ACC112 (cell line): ENCODE data around the gene EVC2.

Experiments used
- H2AFZ ChIP-seq: fragments of 200-600 bp; sonication (generic); one replicate; pipeline ENCODE4 v1.6.0; 2017; ENCODE audit warnings: antibody characterized with exemption, low read length; ENCODE audit not compliant: unreplicated experiment
- H3K27ac ChIP-seq: fragments of 200-600 bp; sonication (generic); 2 replicates; pipeline ENCODE4 v1.5.1; 2014; ENCODE audit warnings: low read depth, mild to moderate bottlenecking, antibody characterized with exemption, low read length, moderate library complexity
- H3K27me3 ChIP-seq: fragments of 200-600 bp; sonication (generic); 2 replicates; pipeline ENCODE4 v1.6.1; 2014; ENCODE audit warnings: mild to moderate bottlenecking, antibody characterized with exemption, low read length, moderate library complexity, mixed read lengths; ENCODE audit not compliant: insufficient read depth
- H3K36me3 ChIP-seq: fragments of 200-600 bp; sonication (generic); 2 replicates; pipeline ENCODE4 v1.6.1; 2016; ENCODE audit warnings: mild to moderate bottlenecking, antibody characterized with exemption, low read length, moderate library complexity, mixed read lengths; ENCODE audit not compliant: insufficient read depth
- H3K4me1 ChIP-seq: fragments of 200-600 bp; sonication (generic); one replicate; pipeline ENCODE4 v1.6.1; 2016; ENCODE audit warnings: low read length, mixed read lengths; ENCODE audit not compliant: insufficient read depth, unreplicated experiment, control insufficient read depth
- H3K4me3 ChIP-seq: fragments of 200-600 bp; sonication (generic); 2 replicates; pipeline ENCODE4 v1.5.1; 2014; ENCODE audit warnings: mild to moderate bottlenecking, low read depth, low read length
- H3K79me2 ChIP-seq: fragments of 200-600 bp; sonication (generic); one replicate; pipeline ENCODE4 v1.6.0; 2016; ENCODE audit warnings: low read length; ENCODE audit not compliant: control insufficient read depth, unreplicated experiment, insufficient read depth

Gene EVC2

DNA sequence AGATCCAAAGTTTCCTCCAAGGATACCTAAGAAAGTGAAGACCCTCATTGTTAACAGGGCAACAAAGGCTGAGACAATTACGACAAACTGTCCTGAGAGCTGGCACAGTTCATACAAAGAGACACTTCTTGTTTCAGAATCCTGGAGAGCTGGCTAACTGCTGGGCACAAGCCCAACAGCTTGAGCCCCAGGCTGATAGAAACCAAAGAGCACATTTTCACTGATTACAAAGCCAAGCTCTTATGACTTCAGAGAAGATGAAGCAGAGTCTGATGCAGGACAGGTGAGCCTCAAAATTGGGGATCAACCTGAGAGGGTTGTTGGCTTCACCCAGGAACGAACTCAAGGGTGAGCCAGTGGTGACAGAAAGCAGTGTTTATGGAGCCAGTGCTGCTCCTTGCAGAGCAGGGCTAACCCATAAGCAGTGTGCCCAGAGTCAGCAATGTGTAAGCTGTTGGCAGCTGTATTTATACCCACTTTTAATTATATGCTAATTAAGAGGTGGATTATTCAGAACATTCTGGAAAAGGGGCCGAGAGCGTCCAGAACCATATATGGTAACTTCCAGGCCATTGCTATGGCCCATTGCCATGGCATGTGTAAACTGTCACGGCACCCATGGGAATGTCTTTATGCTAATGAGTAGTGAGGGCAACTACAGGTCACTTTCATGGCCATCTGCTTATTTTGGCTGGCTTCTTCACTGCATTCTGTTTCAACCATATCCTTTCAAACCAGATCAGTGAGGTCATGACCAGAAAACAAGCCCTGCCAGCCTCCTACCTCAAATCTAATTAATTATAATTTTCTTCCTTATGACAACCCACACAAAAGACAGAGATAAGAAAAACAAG lies 183.7 kb downstream of the EVC2 start:
- Histone ChIP-seq H2AFZ (no peak overlapping the region), H3K4me3 (no peak overlapping the region), H3K27me3 (no peaks in the 10 kb centered on the region), H3K79me2 (no peaks in the 10 kb centered on the region), H3K27ac (no peak overlapping the region), H3K36me3 (no peaks in the 10 kb centered on the region), H3K4me1 (no peaks in the 10 kb centered on the region)

DNA sequence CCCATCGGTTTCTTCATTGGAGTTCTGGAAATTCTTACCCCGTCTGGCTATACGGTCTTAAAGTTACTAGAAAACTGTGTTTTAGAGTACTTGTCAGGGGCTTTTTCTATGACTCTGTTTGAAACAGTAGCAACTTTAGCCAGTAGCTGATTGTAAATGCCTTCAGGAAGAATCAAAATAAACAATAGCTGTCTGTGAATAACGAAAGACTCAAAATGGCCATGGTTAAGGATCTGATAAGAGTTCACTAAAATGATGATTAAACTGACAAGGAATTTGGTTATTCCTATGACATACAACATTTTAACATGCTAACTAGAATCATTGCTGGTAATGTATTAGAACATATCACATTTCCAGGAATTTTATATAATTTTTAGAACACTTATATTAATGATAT lies 191.0 kb downstream of the EVC2 start:
- Histone ChIP-seq H3K27me3 (no peaks in the 10 kb centered on the region), H3K27ac (no peak overlapping the region), H2AFZ (no peak overlapping the region), H3K36me3 (no peaks in the 10 kb centered on the region), H3K4me1 (no peaks in the 10 kb centered on the region), H3K4me3 (no peak overlapping the region), H3K79me2 (no peaks in the 10 kb centered on the region)

DNA sequence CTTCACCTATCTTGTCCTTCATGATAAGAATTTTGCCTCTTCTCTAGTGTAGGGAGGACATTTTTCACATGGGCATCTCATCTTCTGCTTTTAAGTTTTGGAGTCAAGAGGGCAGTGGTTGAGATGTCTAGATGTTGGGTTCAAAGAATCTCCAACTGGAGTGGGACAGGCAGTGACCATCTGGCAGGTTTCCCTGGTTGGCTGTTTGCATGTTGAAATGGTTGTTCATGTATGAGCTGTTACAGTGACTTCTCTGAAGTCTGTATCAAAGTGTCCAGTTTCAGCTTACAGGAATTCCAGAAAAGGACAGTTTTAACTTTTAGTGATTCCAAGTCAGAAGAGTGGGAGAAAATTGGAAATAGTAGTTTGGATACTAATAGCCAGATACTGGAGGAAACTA lies 192.7 kb downstream of the EVC2 start:
- H3K4me1 ChIP-seq: peaks cover 4% of the 10 kb centered on the region
- no peak overlapping the region for H2AFZ ChIP-seq
- H3K79me2 ChIP-seq: no peaks in the 10 kb centered on the region

More for the DNA sequence above, 192.7 kb downstream of the EVC2 start:
- Histone ChIP-seq H3K27me3 (no peaks in the 10 kb centered on the region), H3K36me3 (no peaks in the 10 kb centered on the region), H3K27ac (no peak overlapping the region), H3K4me3 (no peak overlapping the region)
